NCI-H1105 (cell line): ENCODE measurements around the gene COL18A1.
"Not testable (repeated sequence)": the region's sequence is repeated elsewhere in the genome, so short reads cannot be mapped to it uniquely, and the experiment has no call there.

Experiments
- DNase-seq: peaks from one replicate; lab custom pipeline; 2025; lab: John Stamatoyannopoulos, UW

The COL18A1 gene

GRCh38 chr21:45494851-45495680, 90.1 kb downstream of the COL18A1 start:
- DNase-seq, result no peak

GRCh38 chr21:45496151-45496967, 91.4 kb downstream of the COL18A1 start:
- no peak for DNase-seq

GRCh38 chr21:45496968-45497845, 92.2 kb downstream of the COL18A1 start:
- no peak for DNase-seq

DNA sequence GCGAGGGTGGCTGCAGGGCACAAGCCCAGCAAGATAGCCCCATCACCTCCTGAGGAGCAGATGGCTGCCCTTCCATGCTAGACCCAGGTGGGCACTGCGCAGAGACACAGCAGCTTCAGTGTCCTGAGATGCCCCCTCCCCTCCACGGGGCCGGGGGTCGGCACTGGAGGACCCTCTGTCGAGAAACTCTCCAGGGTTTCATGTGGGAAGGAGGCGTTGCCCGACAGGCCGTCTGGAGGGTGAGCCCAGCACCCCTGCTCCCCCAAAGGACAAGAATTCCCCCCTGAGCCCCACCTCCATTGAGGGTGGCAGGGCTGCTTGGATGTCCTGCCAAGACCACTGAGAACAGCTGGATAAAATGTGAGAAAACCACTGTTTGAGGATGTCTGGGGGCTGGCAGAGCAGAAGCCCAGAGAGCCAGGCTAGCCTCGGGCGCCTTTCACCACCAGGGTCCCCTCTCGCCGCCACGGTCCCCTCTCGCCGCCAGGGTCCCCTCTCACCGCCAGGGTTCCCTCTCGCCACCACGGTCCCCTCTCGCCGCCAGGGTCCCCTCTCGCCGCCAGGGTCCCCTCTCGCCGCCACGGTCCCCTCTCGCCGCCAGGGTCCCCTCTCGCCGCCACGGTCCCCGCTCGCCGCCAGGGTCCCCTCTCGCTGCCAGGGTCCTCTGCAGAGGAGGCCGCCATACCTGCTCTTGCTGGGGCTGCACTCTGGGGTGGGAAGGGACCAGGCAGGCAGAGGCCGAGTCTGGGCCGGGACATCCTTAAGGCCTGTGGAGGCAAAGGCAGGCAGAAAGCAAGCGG, 93.1 kb downstream of the COL18A1 start:
- no peak for DNase-seq

GRCh38 chr21:45498646-45499000, 93.7 kb downstream of the COL18A1 start:
- DNase-seq, result no peak

DNA sequence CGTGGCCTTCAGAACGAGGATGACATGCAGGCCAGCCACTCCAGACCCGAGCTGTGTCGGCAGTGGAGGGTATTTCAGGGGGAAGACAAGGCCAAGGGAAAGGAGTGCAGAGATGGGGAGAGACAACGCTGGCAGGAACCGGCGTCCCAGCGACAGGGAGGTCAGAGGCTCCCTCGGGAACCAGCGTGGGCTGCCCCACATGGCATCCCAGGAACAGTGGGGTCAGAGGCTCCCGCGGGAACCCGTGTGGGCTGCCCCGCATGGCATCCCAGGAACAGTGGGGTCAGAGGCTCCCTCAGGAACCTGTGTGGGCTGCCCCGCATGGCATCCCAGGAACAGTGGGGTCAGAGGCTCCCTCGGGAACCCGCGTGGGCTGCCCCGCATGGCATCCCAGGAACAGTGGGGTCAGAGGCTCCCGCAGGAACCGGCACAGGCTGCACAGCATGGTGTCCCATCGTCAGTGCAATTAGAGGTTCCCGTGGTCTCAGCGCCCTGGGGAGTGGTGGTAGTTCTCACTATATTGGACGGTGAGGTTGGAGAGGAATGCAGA, 94.3 kb downstream of the COL18A1 start:
- no peak for DNase-seq

DNA sequence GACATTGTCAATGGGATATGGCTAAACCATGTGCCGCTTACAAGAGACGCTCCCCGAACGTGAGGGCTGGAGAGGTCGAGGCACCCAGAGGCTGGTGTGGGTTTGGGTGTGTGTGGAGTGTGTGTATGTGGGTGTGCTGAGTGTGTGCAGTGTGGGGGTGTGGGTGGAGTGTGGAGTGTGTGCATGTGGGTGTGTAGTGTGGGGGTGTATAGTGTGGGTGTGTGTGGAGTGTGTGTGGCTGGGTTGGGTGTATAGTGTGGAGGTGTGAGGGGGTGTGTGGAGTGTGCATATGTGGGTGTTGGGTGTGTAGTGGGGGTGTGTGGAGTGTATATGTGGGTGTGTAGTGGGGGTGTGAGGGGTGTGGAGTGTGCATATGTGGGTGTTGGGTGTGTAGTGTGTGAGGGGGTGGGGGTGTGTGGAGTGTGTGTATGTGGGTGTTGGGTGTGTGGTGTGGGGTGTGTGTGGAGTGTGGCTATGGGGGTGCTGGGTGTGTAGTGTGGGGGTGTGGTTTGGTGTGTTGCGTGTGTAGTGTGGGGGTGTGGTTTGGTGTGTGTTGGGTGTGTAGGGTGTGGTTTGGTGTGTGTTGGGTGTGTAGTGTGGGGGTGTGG, 95.1 kb downstream of the COL18A1 start:
- no peak for DNase-seq

DNA sequence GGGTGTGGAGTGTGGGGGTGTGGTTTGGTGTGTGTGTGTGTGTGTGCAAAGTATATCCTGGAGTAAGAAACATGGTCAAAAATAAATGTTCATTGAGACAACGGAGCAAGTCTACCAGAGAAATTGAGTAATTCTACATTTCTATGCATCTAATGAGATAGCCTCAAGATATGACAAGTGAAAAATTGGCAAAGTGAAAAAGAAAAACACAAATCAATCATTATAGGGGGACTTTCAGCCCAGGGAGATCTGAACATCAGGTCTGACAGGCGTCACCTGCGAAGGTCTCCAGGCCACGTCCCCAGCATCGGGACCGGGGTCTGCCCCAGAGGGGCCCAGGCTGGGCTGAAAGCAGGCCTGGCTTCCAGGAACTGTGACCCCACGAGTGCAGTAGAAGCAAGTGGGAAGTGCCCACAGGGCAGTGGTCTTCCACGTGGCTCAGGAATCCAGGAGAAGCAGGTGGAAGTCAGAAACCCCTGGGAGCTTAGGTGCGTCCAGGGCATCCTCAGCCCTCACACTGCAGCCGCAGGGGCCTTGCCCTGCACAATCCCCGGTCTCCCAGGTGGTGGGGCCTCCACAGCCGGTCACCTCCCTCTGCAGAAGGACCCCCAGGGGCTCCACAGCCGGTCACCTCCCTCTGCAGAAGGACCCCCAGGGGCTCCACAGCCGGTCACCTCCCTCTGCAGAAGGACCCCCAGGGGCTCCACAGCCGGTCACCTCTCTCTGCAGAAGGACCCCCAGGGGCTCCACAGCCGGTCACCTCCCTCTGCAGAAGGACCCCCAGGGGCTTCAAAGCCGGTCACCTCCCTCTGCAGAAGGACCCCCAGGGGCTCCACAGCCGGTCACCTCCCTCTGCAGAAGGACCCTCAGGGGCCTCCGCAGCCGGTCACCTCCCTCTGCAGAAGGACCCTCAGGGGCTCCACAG, 96.4 kb downstream of the COL18A1 start:
- DNase-seq, result not testable (repeated sequence)

DNA sequence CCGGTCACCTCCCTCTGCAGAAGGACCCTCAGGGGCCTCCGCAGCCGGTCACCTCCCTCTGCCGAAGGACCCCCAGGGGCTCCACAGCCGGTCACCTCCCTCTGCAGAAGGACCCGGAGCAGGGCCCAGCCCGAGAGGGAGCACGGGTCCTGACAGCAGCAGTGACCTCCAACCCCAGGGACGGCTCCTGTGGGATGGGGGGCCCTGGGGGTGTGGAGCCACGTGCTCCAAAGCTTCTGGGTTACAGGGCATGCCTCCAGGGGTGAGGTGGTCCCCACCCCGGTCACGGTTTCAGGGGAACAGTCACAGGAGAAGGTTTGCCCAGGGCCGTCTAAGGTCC, 97.0 kb downstream of the COL18A1 start:
- no peak for DNase-seq

DNA sequence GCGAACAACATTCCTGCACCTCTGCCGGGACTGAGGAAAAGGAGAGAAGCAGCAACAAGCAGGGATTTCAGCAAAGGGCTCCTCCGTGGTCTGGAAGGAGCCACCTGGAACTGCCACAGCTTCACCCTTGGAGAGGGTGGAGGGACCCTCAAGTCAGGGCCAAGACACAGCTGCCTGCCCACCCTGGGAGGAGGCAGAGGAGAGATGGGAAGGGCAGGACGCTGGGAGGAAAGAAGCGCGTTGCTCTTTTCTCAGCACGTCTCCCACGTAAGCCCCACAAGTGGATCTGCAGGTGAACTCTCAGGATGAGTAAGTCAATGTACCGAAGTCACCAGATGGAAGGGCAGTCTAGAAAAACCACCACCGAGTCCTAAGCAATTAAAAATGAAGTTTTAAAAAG, 97.6 kb downstream of the COL18A1 start:
- no peak for DNase-seq

- DNase-seq, result not testable (repeated sequence)
These were observed 98.3 kb downstream of the COL18A1 start for GRCh38 chr21:45503226-45503625.

DNA sequence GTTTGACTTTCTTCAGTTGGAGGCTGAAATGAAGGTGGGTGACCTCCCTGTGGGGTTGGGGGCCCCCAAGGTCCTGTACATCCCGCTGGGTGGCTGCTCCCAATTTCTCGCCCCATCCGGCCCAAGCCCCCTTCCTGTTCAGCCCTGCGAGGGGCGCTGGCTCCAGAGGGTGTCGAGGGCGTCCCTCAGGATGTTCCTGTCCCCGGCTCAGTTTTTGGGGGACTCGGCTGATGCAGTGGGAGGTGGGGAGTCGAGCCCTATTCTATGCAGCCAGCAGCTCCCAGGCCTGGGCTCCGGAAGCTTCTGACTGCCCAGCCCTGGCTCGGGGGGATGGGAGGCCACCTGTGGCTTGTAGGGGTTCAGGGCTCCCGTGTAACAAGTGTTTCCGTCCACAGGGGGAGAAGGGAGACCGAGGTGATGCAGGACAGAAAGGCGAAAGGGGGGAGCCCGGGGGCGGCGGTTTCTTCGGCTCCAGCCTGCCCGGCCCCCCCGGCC, 99.1 kb downstream of the COL18A1 start:
- DNase-seq, result no peak

GRCh38 chr21:45504516-45505415, 99.8 kb downstream of the COL18A1 start:
- no peak for DNase-seq

DNA sequence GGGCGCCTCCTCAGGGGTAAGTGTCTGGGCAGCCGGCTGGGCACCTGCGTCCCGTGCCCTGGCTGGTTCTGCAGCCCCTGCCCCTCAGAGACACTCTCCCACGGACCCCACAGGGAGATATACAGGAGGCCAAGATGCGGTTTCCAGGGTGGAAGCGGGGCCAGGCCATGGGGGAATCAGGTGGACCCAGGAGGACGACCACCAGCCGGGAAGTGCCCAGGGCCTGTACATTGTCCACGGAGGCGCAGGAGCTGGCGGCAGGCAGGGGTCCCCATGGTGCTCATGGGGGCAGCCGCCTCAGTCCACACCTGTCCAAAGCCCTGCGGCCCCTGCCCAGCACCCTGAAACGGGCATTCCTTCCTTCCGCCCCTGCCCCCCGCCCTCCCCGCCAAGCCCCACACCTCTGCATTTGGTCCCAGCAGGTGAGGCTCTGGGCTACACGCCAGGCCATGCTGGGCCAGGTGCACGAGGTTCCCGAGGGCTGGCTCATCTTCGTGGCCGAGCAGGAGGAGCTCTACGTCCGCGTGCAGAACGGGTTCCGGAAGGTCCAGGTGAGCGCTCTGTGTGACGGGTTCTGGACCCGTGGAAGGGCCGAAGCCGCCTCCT, 100.6 kb downstream of the COL18A1 start:
- peak; percentile 22 for DNase-seq

- no peak for DNase-seq
These were observed 101.4 kb downstream of the COL18A1 start for GRCh38 chr21:45506241-45506817.

DNA sequence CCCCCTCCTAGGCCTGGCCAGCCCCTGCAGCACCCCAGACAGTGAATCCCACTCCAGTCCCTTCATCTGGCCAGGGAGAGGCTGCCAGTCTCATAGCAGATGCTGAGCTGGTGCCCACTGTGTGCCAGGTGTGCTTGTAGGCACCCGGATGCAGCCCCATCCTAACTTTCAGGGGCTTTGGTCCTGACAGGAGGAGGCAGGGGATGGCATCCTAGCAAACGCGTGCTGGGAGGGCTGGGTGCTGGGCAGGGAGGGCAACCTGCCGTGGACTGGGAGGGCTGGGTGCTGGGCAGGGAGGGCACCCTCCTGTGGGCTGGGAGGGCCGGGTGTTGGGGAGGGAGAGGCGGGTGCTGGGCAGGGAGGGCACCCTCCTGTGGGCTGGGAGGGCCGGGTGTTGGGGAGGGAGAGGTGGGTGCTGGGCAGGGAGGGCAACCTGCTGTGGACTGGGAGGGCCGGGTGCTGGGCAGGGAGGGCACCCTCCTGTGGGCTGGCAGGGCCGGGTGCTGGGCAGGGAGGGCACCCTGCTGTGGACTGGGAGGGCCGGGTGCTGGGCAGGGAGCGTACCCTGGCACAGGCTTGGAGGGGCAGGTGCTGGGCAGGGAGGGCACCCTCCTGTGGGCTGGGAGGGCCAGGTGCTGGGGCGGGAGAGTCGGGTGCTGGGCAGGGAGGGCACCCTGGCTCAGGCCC, 102.0 kb downstream of the COL18A1 start:
- DNase-seq, result no peak

DNA sequence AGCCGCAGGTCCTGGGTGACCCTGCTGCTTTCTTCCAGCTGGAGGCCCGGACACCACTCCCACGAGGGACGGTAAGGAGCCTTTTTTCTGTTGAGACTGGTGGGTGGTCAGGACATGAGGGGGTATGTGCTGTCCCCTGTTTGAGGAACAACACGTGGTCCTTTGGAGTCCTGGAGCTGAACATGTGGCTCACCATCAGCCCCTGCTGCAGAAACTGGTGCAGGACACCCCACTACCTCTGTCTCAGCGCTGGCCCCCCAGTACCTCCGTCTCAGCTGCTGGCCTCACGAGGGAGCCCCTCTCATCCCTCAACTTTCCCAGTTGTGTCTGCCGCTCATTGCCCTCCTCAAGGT, 102.5 kb downstream of the COL18A1 start:
- no peak for DNase-seq
